CD4-positive, alpha-beta T cell treated with Interleukin-17A for 1 hour (primary cell): Measurements from ENCODE around the gene DMKN.

Experiments used
- DNase-seq: peaks from one replicate; pipeline ENCODE4 v3.0.0-alpha.2; 2020

The DMKN gene, protein sequence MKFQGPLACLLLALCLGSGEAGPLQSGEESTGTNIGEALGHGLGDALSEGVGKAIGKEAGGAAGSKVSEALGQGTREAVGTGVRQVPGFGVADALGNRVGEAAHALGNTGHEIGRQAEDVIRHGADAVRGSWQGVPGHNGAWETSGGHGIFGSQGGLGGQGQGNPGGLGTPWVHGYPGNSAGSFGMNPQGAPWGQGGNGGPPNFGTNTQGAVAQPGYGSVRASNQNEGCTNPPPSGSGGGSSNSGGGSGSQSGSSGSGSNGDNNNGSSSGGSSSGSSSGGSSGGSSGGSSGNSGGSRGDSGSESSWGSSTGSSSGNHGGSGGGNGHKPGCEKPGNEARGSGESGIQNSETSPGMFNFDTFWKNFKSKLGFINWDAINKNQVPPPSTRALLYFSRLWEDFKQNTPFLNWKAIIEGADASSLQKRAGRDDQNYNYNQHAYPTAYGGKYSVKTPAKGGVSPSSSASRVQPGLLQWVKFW

GRCh38 chr19:35513628-35514281 lies at the start of gene DMKN:
TSS of gene DMKN (minus strand) at chr19:35513649. CDS start at chr19:35513475, 174 bp downstream.
- no peak for DNase-seq

DNA sequence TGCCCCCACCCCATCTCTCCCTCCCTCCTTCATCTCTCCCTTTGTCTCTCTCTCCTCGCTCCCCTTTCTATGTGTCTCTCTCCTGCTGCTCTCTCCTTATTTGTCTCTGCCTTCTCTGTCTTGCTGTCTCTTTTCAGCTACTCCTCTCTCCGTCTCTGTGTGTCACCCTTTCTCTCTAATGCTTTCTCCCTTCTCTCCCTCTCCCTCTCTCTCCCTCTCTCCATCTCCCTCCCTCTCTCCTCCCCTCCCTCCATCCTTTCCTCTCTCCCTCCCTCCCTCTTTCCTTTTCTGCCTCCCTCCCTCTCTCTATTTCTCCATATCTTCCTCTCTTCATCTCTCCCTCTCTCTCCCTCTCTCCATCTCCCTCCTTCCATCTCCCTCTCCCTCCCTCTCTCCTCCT lies 49.3 kb upstream of the DMKN start:
- DNase-seq = no peak

DNA sequence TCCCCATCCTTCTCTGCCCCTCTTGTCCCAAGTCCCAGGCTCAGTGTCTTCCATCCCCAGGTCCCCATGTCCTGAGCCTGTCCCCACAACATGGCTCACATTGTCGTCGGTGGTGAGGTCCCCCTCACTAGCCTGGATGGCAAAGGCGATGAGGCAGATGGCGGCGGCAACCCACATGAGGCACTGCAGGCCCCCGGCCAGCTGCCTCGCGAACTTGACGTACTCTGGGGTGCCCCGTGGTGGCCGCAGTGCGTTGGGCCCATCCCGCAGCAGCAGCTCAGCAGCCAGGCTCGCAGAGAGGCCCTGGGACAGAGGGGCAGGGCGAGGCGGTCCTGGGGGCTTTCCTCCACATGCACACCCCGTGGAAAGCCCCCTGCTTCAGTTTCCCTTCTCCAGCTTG lies 48.9 kb upstream of the DMKN start:
- no peak for DNase-seq

DNA sequence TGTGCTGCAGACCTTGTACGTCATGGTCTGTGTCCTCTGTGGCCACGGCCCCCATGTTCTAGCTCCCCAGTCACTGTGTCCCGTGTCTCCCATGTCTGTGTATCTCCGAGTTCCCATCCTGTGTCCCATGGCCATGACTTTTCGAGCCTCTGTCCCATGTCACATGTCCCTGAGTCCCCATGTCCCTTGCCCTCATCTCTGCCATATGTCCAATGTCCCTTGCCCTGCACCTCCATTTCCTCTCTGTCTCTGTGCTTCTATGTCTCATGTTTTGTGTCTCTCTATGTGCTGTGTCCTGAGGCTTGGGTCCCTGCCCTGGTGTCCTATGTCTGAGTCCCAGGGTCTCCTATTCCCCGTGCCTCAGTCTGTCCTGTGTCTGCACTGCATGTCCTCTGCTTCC lies 48.0 kb upstream of the DMKN start:
- no peak for DNase-seq

DNA sequence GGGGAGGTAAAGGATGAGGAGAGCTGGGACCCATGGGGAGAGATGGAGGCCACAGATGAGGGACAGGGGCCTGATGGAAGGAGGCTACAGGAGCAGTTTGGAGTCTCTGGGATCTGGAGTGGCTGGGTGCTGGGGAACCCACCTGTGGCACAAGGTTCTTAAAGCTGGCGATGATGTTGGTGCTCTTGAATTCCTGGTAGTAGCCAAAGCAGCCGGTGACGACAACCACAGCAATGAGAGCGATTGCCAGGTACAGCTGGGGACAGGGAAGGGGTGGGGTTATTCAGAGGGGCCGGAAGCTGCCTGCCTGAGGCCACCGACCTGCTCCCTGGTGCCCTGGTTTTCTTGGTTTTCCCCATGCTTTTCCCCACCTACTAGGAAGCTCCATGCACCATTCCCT lies 47.2 kb upstream of the DMKN start:
- no peak for DNase-seq

- no peak for DNase-seq
Observed at GRCh38 chr19:35560271-35560670, 46.8 kb upstream of the DMKN start.

- DNase-seq = no peak
Observed at GRCh38 chr19:35559781-35560180, 46.3 kb upstream of the DMKN start.

GRCh38 chr19:35559281-35559659 lies 45.8 kb upstream of the DMKN start:
- no peak for DNase-seq

DNA sequence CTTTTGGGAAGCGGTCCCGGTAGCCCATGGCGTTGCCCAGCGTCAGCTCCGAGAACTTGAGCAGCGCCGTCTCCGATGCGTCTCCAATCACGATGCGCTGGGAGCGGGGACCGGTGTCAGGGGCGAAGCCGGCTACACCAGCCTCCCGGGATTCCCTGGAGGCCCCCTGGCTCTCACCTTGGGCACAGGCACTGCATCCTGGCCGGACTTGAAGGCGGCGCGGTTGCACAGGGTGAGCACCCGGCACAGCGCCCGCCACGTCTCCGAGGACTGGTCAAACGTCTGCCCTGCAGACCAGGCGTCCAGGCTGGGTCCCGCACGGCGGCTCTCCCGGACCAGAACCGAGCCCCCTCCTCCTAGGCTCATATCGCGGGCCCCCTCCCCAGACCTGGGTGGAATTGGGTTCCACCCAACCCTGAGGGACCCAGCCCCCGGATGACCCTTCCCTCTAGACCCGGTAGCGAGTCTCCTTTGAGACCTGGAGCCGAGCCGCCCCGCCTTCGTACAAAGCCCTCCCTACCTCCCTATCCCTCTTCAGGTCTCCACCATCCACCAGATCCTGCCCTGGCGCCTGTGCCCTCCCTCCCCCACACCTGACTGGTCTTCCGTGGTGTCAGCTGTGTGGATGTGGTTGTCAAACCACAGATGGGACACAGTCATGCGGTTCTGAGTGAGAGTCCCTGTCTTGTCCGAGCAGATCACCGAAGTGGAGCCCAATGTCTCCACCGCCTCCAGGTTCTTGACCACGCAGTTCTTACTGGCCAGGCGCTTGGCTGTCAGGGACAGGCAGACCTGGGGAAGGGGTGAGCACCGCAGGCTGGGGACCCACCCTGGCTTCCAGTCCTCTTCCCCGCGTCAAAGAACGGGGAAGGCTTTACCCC lies 45.2 kb upstream of the DMKN start:
- DNase-seq = no peak

DNA sequence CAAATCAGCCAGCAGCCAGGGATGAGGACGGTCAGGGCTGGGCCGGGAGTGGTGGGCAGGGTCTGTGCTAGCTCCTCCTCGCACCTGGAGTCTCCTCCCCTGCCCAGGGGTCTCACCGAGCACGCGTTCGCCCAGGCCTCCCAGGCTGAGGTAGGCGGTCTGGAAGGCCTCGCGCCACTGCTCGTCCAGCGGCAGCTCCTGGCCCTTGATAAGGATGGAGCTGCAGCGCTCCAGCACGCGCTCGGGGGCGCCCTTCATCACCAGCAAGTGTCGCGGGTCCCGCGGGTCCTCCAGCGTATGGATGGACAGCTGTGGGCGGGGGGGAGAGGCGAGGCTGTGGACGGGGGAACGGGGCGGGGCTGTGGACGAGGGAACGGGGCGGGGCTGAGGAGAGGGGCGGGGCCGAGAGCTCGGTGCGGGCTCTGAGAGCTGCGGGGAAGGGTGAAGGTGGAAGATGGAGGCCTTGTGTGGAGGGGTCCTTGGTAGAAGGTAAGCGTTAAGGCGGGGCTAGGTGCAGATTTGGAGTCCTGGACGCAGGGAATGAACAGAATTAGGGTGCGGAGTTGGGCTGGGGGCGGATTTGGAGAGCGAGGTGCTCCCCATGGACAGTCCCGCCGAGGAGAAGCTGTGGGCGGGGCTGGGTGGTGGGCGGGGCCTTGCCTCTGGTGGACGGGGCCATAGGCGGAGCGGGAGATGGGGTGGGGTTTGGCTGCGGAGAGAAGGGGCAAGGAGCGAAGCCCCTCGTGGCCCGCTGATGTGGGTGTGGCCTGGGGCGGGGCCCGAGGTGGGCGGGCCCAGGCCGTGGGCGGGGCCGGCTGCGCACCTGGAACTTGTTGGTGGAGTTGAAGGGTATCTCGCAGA lies 44.3 kb upstream of the DMKN start:
- peak; percentile 55 for DNase-seq

DNA sequence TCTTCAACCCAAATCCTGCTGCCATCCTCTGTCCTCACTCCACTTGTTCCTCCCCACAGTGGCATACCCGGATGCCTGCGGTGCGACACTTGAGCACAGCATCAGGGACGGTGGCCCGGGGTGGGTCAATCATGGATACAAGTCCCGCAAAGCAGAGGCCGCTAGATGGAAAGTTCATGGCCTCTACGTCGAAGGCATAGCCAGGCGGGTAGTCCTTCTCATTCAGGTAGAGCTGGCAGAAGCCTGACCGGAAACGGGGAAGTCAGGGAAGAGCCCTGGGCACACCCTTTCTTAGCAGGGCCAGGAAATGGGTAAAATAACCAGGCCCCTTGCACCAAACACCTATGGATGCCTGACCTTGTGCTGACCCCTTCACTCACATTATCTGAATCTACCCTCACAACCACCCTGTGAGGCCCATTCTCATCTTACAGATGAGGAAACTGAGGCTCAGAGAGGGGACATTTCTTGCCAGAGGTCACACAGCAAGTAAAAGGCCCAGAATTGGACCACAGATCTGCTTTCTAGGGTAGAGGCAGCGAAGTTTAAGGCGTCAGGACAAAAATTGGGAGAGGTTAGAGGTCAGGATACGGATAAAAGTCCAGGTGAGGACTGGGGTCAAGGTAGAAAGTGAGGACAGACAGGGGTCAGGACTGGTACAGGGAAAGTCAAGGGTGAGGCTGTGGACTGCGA lies 43.5 kb upstream of the DMKN start:
- no peak for DNase-seq

DNA sequence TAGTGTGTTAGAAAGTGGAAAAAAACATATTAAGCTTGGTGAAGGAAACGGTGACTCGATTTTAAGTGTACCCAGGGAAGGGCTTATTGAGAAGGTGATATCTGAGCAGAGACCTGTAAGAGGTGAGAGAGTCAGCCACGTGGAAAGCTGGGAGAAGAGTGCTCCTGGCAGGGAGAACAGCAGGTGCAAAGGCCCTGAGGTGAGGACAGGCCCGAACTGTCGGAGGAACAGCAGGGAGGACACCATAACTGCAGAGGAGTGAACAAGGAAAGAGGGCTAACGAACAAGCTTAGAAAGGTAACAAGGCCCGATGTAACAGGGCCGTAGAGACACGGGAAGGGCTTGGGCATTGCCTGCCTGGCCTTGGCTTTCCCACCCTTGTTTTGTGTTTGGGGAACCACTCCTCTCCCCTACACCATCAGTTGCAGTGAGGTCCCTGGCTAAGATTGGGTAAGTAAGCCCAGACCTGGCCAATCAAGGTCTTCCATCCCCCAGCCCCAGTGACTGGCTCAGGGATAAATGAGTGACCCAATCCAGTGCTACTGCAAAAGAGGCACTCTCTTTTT lies 42.7 kb upstream of the DMKN start:
- DNase-seq = no peak

- no peak for DNase-seq
Observed at GRCh38 chr19:35555301-35556005, 42.0 kb upstream of the DMKN start.

DNA sequence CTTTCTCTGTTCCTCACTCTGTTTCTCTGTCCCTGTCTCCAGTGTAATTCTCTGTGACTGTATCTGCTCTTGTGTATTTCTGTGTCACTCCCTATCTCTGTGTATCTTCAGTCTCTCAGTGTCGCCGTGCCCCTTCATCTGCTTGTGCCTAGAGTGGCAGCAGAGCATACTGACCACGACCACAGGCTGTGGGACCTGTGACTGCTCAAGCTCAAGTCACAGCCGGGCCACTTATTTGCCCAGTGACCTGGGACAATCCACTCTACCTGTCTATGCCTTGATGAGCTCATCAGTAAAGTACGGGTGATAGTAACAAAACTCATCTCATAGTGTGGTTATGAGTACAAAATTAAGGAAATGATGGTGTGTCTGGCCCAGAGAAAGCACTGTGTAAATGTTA lies 40.6 kb upstream of the DMKN start:
- no peak for DNase-seq

GRCh38 chr19:35553385-35554000 lies 40.0 kb upstream of the DMKN start:
- DNase-seq = no peak

DNA sequence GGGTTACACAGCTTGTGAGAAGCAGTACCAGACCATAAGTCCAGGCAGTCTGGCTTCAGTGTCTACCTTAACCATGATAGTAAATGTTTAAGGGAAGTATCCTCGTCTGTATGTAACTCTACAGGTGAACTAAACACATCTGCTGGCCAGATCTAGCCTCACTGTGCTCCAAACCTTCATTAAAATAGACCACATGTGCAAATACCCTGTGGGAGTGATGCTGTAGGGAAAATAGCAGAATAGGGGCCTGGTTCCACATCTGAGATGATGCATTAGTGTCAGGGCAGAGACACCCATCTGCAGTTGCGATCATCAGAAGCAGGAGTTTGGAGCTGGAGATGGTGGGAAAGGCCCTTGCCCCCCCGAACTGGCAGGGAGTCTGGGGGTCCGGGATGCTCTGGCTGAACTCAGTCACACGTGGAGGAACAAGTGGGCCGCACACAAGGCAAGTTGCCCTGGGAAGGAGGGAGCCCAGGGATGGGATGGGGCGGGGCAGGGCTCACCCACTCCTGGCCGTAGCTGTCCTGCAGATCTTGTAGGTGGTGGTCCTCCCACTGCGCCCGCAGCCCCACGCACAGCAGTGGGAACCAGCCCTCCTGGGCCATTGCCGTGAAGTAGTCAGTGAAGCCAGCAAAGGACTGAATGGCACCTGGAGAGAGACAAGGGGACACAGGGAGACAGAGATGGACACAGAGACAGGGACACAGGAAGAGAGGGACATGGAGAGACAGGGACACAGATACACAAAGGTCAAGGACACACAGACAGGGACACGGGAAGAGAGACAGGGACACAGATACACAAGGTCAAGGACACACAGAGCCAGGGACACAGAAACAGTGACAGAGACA lies 39.3 kb upstream of the DMKN start:
- no peak for DNase-seq

- no peak for DNase-seq
Observed at GRCh38 chr19:35551091-35551810, 37.8 kb upstream of the DMKN start.

- no peak for DNase-seq
Observed at GRCh38 chr19:35549879-35550523, 36.6 kb upstream of the DMKN start.
